ENCODE data around the gene SPDYC.

GRCh38 chr11:65206441-65206841, 36.4 kb downstream of the SPDYC start:
- TF ChIP-seq, protein P1, sequence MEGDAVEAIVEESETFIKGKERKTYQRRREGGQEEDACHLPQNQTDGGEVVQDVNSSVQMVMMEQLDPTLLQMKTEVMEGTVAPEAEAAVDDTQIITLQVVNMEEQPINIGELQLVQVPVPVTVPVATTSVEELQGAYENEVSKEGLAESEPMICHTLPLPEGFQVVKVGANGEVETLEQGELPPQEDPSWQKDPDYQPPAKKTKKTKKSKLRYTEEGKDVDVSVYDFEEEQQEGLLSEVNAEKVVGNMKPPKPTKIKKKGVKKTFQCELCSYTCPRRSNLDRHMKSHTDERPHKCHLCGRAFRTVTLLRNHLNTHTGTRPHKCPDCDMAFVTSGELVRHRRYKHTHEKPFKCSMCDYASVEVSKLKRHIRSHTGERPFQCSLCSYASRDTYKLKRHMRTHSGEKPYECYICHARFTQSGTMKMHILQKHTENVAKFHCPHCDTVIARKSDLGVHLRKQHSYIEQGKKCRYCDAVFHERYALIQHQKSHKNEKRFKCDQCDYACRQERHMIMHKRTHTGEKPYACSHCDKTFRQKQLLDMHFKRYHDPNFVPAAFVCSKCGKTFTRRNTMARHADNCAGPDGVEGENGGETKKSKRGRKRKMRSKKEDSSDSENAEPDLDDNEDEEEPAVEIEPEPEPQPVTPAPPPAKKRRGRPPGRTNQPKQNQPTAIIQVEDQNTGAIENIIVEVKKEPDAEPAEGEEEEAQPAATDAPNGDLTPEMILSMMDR (conservative IDR thresholded peaks at IDR 0.05; ENCODE audit: low read length): no peak
- TF ChIP-seq EZH2phosphoT487 (IDR thresholded peaks at IDR 0.05; ENCODE audit: borderline replicate concordance, low read depth, low read length): no peak

Measured in OCI-LY7 (cell line).